ENCODE data around the gene SNAI1. TPM values are rescaled to one million over a fixed set of nuclear protein-coding genes. Genes with fewer than 3 reads are reported as not detected.
"Not testable (repeated sequence)": the region's sequence is repeated elsewhere in the genome, so short reads cannot be mapped to it uniquely, and the experiment has no call there.

The SNAI1 gene
- total RNA-seq, 4 donors from 2014 or later: 8.2 to 14.1 (median 9.9) TPM

DNA sequence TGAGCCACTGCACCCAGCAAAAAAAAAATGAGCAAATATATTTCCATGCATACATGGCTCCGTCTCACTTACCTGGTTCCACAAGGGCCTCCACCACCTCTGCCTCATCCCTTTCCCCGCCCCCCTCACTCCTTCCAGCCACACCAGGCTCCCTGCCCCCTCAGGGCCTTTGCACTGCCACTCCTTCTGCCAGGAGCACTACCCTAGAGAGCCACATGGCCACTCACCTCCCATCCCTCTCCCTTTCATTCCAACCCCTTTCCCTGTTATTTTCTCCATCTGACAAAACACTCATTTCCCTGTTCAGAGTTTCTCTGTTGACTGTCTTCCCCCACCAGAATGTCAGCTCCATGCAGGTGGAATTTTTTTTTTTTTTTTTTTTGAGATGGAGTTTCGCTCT is 12.8 kb downstream of the SNAI1 start:
- H3K9me3 ChIP-seq: no peaks in the 10 kb centered on the region
- H3K27me3 ChIP-seq: no peaks in the 10 kb centered on the region
- intact Hi-C loops (cut with DNase I): no loop called here
- WGBS, 2 donors: 87 to 92% methylated on average over 3 of the region's 3 CpGs
- H3K27ac ChIP-seq: no peak overlapping the region
- no peak overlapping the region for H3K4me3 ChIP-seq (replicated peaks in 1 of 3)
- peaks cover 10 to 32% of the 10 kb centered on the region in 2 donors for H3K4me1 ChIP-seq
- no peak for TF ChIP-seq POLR2A (IDR thresholded peaks at IDR 0.05)
- TF ChIP-seq, protein P1, sequence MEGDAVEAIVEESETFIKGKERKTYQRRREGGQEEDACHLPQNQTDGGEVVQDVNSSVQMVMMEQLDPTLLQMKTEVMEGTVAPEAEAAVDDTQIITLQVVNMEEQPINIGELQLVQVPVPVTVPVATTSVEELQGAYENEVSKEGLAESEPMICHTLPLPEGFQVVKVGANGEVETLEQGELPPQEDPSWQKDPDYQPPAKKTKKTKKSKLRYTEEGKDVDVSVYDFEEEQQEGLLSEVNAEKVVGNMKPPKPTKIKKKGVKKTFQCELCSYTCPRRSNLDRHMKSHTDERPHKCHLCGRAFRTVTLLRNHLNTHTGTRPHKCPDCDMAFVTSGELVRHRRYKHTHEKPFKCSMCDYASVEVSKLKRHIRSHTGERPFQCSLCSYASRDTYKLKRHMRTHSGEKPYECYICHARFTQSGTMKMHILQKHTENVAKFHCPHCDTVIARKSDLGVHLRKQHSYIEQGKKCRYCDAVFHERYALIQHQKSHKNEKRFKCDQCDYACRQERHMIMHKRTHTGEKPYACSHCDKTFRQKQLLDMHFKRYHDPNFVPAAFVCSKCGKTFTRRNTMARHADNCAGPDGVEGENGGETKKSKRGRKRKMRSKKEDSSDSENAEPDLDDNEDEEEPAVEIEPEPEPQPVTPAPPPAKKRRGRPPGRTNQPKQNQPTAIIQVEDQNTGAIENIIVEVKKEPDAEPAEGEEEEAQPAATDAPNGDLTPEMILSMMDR (IDR thresholded peaks at IDR 0.05): no peak
- no peak for DNase-seq
- no peaks in the 10 kb centered on the region for H3K36me3 ChIP-seq

DNA sequence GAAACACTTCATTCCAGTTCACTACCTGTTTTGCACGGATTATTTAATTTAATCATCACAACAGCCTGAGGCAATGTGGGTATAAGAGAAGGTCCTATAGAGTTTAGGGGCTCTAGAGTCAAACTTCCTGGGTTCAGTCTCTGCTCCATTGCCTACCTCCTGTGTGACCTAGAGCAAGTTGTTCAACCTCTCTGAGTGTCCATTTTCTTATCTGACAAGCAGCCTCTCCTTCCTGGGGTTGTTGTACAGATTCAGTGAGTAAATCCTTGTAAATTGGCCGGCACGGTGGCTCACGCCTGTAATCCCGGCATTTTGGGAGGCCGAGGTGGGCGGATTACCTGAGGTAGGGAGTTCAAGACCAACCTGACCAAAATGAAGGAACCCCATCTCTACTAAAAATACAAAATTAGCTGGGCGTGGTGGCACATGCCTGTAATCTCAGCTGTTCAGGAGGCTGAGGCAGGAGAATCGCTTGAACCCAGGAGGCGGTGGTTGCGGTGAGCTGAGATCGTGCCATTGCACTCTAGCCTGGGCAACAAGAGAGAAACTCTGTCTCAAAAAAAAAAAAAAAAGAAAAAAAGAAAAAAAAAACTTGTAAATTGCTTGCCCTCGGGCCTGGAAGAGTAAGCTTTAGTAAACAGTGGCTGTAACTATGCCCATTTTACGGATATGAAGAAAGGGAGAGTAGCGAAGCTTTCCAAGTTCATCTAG is 15.9 kb downstream of the SNAI1 start:
- H3K9me3 ChIP-seq; H3K36me3 ChIP-seq; H3K4me3 ChIP-seq (replicated peaks in 1 of 3); H3K27me3 ChIP-seq; intact Hi-C loops (cut with DNase I); DNase-seq: not testable (repeated sequence)
- peaks cover 6 to 21% of the 10 kb centered on the region in 2 donors for H3K4me1 ChIP-seq
- H3K27ac ChIP-seq: peak overlapping the region in 2 of 3 donors; percentile 27 to 63
- WGBS, 2 donors: 89 to 93% methylated on average over 15 of the region's 15 CpGs

DNA sequence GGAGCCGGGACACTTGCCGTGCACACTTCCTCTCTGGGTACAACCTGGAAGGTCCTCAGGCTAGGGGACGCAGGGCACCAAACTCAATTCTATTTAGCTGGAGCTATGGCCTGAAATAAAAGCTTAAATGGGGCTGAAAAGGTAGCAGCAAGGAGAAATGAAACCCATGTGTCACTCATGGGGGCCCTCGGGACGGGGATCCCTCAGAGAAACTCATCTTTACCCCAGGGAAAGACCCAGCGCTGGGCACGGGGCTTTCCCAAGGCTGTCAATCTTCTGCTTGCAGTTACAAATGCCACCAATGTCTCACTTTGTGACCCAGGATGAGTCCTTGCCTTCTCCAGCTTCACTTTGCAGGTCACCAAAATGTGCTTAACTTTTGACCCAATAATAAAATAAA is 16.5 kb downstream of the SNAI1 start:
- Histone ChIP-seq H3K4me3 (replicated peaks in 1 of 3) (no peak overlapping the region), H3K27ac (peak overlapping the region in 1 of 3 donors; percentile 1), H3K9me3 (no peaks in the 10 kb centered on the region), H3K27me3 (no peaks in the 10 kb centered on the region), H3K36me3 (no peaks in the 10 kb centered on the region), H3K4me1 (peaks cover 6 to 21% of the 10 kb centered on the region in 2 donors)
- TF ChIP-seq POLR2A (IDR thresholded peaks at IDR 0.05): no peak
- TF ChIP-seq, protein P1 (IDR thresholded peaks at IDR 0.05): no peak
- WGBS, 2 donors: 68 to 83% methylated on average over 7 of the region's 7 CpGs
- no peak for DNase-seq
- intact Hi-C loops (cut with DNase I): no loop called here

DNA sequence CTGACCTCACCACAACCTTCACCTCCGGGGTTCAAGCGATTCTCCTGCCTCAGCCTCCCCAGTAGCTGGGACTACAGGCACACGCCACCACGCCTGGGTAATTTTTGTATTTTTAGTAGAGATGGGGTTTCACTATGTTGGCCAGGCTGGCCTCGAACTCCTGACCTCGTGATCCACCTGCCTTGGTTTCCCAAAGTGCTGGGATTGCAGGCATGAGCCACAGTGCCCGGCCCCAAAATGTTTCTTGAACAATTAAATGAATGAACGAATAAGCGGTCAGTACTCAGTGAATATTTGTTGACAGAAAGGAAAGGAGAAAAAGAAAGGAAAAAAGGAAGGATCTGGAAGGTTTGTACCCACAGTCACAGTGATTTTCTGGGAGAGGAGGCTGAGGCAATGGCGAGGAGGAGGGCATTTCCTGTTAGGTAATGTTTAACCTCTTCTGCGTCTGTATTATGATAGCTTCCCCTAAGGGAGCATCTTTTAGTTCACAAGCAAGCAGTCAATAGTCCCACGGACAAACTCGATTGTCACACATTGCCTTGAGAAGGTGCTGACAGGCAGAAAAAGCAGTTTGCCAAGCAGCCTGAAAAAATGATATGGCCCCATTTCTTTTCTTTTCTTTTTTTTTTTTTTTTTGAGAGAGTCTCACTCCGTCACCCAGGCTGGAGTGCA is 17.9 kb downstream of the SNAI1 start:
- DNase-seq; H3K4me3 ChIP-seq (replicated peaks in 1 of 3); H3K27ac ChIP-seq; H3K9me3 ChIP-seq; H3K36me3 ChIP-seq; intact Hi-C loops (cut with DNase I); H3K27me3 ChIP-seq: not testable (repeated sequence)
- WGBS, 2 donors: 86 to 88% methylated on average over 14 of the region's 14 CpGs
- H3K4me1 ChIP-seq: peaks cover 6 to 29% of the 10 kb centered on the region in 2 donors

DNA sequence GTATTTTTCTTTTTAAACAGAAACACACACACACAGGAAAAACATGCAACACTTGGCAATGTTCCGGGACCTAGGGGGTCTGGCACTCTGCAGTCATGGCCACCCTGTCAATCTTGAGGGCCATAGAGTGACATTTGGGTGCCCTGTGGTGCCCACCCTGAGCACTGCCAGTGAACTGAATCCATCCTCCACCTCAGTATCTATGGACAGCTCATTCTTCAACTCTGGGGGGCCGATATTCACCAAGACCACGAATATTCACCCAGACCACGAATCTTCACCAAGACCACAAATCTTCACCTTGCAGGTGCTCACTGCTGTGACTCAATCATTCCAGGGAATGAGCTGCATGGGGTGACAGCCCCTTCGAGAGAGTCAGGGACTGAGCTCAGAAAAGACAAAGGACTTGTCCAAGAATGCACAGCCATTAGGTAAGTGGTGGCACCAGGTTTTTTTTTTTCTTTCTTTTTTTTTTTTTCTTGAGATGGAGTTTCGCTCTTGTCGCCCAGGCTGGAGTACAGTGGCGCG is 19.1 kb downstream of the SNAI1 start:
- Histone ChIP-seq H3K27me3 (no peaks in the 10 kb centered on the region), H3K36me3 (no peaks in the 10 kb centered on the region), H3K4me3 (replicated peaks in 1 of 3) (no peak overlapping the region), H3K9me3 (no peaks in the 10 kb centered on the region), H3K4me1 (peaks cover 6 to 32% of the 10 kb centered on the region in 2 donors), H3K27ac (no peak overlapping the region)
- intact Hi-C loops (cut with DNase I): no loop called here
- no peak for DNase-seq
- 97 to 98% methylated on average over 9 of the region's 9 CpGs for WGBS, 2 donors
- TF ChIP-seq, protein P1 (IDR thresholded peaks at IDR 0.05): no peak
- no peak for TF ChIP-seq POLR2A (IDR thresholded peaks at IDR 0.05)

DNA sequence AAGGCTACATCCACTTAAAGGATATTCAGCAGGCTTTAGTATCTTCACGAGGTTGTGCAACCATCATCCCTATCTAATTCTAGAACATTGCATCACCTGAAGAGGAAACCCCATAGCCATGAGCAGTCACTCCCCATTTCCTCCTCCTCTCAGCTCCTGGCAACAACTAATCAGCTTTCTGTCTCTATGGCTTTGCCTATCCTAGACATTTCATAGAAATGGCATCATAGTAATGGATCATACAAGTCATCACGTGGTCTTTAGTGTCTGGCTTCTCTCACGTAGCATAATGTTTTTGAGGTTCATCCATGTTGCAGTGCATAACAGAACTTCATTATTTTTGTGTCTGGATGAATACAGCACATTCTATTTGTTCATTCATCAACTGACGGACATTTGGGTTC is 20.5 kb downstream of the SNAI1 start:
- Histone ChIP-seq H3K27me3 (no peaks in the 10 kb centered on the region), H3K36me3 (no peaks in the 10 kb centered on the region), H3K27ac (no peak overlapping the region), H3K4me3 (replicated peaks in 1 of 3) (no peak overlapping the region), H3K4me1 (peaks cover 0 to 23% of the 10 kb centered on the region in 2 donors), H3K9me3 (no peaks in the 10 kb centered on the region)
- no peak for DNase-seq
- intact Hi-C loops (cut with DNase I): no loop called here
- TF ChIP-seq, protein P1 (IDR thresholded peaks at IDR 0.05): no peak
- TF ChIP-seq POLR2A (IDR thresholded peaks at IDR 0.05): no peak
- 83 to 84% methylated on average over 4 of the region's 4 CpGs for WGBS, 2 donors
